Sciatic nerve (tissue), 2 donors: ENCODE results near the gene NUP62CL. TPM values are rescaled to one million over a fixed set of nuclear protein-coding genes. Genes with fewer than 3 reads are reported as not detected.
"Not testable (repeated sequence)": the region's sequence is repeated elsewhere in the genome, so short reads cannot be mapped to it uniquely, and the experiment has no call there.

Experiments
- ATAC-seq: fragments of 200-7000 bp; cut with Tn5 transposase; one replicate; pipeline ENCODE4 v1.9.1; 2020; ENCODE audit warnings: mild to moderate bottlenecking, moderate library complexity
- DNase-seq: peaks from one replicate; pipeline ENCODE4 v3.0.0-alpha.2; 2020; ENCODE audit warnings: low spot score
- intact Hi-C: fragments of 100-400 bp; cut with DNase I; formaldehyde crosslinking; loops from one replicate; pipeline ENCODE4 v1.14.2; 2022
- total RNA-seq: library from RNA; stranded (reverse); fragmentation: NEBNext Ultra II Directional; extraction: Animal tissue kit (Norgen Biotek cat#: 25700); gene quantifications from one replicate; pipeline ENCODE4 v1.2.1, GENCODE V29; 2021
- donor health status: DM: no; HTN: no; CAD: no.
- donor health status: DM: no; HTN: no; CAD: no.

The NUP62CL gene, protein sequence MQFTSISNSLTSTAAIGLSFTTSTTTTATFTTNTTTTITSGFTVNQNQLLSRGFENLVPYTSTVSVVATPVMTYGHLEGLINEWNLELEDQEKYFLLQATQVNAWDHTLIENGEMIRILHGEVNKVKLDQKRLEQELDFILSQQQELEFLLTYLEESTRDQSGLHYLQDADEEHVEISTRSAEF
- total RNA-seq: 0.62 TPM

DNA sequence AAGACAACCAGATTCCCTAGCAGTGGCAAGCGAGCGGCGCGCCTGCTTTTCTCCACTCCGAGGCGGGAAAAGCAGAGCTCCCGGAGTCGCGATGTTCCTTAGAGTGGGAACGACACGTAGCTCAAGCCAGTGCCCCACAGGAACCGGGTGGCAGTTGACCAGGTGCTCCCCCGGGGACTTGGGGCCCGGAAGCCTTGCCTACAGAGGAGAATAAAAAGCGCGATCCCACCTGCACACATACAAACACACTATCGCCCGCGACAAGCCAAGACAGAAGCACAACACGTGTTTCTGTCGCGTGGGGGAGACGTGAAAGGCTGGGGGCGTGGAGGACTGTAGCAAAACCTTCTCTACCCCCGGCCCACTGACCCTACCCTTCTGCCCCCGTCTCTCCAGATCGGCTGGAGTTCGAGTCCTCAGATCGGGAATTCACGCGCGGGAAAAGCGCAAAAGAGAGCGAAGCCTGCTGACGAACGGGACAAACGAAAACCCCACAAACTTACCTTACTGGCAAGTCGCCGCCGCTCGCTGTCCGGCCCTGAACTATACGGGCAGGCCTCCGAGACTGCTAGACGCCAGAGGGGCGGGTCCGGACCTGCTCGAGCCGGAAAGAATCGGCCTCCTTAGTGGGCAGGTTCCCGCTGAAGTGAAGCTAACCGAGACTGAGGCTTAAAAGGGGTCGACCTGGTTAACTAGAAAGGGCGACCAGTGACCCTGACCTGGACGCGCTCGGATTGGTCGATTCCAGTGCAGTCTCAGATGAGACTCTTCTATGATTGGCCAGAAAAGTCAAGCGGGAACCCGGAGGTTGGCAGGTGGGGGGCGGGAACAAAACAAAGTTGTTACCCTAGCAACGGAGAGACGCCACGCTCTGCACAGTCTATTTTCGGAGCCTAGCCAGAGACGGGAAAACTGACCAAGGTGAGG, at the start of gene NUP62CL, which contains the start of gene DNAAF6:
Gene NUP62CL, minus strand, starts transcription at position 664 of the 927 bp plus-strand sequence. CDS start 31,287 bp downstream, outside the sequence.
Gene DNAAF6, plus strand, starts transcription at position 842 of the 927 bp plus-strand sequence. CDS start 6,265 bp downstream, outside the sequence.
- ATAC-seq (peak; percentile 49), DNase-seq (no peak)
- intact Hi-C loops: no loop called here

DNA sequence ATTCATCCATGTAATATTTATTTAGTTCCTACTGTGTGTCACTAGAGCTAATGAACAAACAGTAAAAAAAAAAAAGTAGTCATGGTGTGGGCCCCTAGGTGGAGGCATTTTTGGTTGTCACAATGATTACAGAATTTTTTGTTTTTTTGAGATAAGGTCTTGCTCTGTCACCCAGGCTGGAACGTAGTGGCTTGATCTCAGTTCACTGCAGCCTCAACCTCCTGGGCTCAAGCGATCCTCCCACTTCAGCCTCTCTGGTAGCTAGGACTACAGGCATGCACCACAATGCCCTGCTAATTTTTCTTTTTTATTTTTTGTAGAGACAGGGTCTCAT, 22.2 kb upstream of the NUP62CL start:
- DNase-seq (no peak), ATAC-seq (no peak)
- intact Hi-C loops: no loop called here

DNA sequence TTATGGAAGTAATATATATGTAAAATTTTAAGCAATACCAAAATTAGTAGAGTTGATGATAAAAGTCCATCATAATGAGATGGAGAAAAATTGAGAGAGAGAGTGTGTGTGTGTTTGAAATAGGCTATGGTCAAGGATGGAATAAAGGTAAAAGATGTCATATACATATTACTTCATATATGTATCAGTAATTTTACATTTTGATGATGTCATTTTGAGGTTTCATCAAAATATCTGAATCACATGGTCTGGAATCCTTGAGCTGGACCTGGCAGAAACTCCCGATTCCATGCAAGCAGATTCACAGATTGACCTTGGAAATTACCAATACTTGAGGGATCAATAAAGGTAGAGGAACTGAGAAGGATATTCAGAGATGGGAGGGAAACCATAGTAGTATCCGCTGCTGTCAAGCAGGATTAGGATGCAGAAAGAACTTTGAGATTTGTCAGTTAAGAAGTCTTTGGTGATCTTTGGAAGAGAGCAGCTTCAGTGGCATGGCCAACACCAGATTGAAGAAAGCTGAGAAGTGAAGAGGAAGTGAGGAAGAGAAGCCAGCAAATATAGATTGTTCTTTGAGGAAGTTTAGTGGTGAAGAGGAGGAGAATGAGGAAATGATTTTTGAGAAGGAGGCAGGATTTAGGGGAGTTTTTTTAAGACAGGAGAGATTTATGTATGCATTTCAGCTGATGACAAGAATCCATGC, 21.7 kb upstream of the NUP62CL start:
- ATAC-seq: no peak
- intact Hi-C loops: no loop called here

DNA sequence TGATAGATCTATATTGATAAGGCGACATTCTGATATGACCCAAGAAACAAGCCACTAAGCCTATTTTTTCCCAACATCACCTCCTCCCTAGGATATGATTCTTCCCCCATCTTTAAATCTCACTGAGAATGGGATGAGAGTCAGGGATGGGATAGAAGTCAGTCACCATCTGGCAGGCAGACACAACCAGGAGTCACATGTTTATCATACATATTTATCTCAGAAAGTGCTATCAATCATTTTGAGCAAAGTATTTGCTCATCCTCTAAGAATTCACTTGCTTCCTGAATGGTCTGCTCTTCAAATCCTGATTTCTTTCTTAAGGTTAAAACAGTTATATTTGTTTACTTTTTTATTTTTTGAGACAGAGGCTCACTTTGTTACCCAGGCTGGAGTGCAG, 20.5 kb upstream of the NUP62CL start:
- intact Hi-C loops: no loop called here
- no peak for ATAC-seq

More for the DNA sequence above, 21.7 kb upstream of the NUP62CL start:
- no peak for DNase-seq

DNA sequence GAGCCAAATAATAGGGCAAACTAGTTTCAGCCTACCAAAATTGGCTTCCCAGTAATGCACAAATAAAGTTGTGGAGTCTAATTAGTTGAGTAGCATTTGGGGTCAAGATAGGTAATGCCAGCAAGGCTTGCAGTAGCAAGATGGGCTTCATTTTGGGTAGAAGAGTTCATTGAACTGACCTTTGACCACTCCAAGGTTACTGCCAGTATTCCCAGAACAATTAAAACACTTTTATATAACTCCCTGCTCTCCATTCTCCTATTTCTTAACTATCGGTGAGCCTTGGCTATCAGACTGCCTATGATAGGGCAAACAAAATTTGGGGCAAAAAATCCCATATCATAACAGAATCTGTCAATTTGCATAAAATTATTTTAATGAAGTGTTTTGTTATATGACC, 7.2 kb upstream of the NUP62CL start:
- intact Hi-C loops: no loop called here
- ATAC-seq (no peak), DNase-seq (no peak)

More for the DNA sequence above, 20.5 kb upstream of the NUP62CL start:
- DNase-seq: no peak

DNA sequence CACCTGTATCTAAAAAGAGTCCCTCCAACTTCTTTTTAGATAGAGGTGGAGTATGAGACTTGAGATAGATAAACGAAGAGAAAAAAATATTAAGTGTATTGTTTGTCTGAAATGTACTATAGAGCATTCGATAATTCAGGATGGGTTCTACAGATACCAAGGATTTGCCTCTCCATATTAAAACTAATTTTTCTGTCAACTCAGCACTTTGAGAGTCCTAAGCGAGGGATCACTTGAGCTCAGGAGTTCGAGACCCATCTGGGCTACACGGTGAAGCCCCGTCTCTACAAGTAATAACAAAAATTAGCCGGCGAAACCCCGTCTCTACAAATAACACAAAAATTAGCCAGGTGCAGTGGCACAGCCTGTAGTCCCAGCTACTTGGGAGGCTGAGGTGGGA, 1.7 kb upstream of the NUP62CL start:
- intact Hi-C loops: no loop called here
- no peak for DNase-seq

DNA sequence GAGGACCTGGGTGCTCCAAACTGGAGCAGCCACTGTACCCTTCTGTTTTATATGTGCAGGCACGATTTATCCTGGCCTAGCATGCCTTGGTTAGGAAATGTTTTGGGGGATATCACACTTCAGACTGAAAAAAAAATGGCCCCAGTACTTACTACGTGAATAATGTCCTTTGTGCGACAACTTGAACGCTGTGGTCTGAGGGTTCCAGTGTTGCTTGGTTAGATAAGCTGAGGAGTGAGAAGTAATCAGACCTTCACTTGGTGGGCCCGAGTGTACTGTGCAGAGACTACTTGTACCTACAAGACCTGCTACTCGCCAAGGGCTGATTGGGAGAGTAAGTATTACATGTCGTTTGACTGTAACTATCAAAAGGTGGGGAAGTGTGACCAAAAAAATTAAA, 856 bp upstream of the NUP62CL start:
- intact Hi-C loops: no loop called here
- no peak for DNase-seq
- ATAC-seq: no peak

More for the DNA sequence above, 1.7 kb upstream of the NUP62CL start:
- no peak for ATAC-seq

DNA sequence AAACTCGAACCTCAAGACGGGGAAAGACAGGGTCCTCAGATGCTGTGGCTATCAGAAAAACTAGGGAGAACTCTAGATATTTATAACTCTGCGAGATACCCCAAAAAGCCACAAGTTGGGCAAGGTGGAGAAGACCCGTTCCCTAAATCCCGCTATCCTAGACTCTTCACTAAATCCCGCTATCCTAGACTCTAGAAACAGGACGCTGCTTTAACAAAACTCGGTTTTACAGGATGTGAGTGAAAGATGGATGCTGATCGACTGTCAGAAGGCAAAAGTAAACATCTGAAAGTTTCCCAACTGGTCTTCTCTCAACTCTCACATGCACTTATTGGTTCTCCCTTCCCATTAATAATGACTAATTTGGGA, 448 bp upstream of the NUP62CL start:
- no peak for ATAC-seq
- intact Hi-C loops: no loop called here
- DNase-seq: no peak

DNA sequence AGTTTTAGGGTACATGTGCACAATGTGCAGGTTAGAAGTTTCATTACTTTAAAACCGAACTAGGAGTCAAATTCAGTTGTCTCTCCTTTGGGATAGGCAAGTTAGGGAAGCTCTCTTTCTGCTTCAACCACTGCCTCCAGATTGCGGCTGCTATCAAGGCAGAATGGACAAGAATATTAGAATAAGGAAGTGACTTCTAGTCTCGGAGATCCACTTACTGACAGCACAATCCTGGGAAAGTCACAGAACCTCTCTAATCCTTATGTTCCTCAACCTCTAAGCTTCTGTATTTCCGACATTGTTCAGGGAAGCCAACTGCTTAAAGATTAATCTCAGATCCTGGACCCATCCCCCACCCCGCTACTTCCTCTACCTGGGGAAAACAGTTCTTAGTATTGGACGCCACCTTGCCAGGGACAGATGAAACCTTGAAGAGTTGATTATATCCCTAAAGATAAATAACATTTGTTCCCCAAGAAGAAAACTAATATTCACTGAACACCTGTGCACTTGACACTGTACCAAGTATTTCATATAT, 2.1 kb downstream of the NUP62CL start:
- ATAC-seq: no peak
- DNase-seq: no peak
- intact Hi-C loops: no loop called here

DNA sequence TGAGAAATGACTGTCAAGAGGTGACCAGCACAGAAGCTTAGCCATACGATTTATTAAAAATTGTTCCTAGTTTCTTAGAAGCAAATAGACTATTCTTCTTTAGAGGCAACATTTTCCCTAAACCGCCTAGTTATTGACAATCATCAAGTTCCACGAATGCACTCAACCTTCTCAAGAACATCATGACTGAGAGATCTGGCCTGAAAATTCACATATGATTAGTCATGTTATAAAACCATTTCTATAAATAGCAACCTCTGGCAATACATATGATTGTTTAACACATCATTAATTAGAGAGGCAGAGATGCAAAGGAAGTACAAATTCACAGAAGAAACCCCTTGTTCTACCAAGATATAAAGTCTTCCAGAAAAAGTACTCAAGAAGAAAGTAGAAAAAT, 6.7 kb downstream of the NUP62CL start:
- intact Hi-C loops: no loop called here
- DNase-seq (no peak), ATAC-seq (no peak)

DNA sequence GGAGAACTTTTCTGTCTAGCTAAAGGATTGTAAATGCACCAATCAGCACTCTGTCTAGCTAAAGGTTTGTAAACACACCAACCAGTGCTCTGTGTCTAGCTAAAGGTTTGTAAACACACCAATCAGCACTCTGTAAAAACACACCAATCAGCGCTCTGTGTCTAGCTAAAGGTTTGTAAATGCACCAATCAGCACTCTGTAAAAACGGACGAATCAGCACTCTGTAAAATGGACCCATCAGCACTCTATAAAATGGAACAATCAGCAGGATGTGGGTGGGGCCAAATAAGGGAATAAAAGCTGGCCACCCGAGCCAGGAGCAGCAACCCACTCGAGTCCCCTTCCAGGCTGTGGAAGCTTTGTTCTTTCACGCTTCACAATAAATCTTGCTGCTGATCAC, 8.2 kb downstream of the NUP62CL start:
- ATAC-seq, DNase-seq, intact Hi-C loops: not testable (repeated sequence)

DNA sequence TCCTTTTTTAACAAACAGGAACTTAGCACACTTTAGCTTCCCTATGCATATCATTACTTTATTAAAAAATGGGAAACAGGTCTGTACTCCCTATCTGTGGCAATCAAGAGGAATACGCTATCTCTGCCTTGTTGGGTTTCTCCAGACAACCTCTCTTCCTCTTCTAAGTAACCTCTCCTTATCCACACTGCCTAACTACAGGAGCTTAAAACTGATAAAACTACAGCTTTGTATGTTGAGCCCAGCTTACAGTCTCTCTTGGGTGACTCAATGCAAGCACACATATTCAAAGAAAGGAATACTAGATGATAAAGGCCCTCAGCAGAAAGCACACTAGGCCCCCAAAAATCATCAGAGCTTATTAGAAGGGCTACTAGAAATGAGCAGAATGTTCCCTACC, 8.9 kb downstream of the NUP62CL start:
- intact Hi-C loops: no loop called here

DNA sequence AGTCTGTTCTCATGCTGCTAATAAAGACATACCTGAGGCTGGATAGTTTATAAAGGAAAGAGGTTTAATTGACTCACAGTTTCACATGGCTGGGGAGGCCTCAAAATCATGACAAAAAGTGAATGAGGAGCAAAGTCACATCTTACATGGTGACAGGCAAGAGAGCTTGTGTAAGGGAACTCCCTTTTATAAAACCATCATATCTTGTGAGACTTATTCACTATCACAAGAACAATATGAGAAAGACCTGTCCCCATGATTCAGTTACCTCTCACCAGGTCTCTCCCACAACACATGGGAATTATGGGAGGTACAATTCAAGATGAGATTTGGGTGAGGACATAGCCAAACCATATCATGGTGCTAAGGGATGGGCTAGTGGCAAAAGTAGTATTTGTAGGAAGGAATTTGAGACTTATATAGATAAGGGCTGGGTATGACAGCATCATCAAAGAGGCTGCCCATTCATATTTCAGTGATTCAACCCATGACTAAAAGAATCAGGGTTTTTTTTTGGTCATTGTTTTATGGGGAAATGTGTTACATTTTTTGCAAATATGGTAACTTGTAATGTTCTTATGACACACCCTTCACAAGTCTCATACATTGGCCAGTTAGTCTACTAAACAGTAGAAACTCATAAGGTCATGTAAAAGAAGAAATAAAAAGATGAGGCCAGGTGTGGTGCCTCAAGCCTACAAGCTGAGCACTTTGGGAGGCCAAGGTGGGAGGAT, 34.7 kb downstream of the NUP62CL start:
- DNase-seq (no peak), ATAC-seq (no peak)
- intact Hi-C loops: no loop called here

More for the DNA sequence above, 8.9 kb downstream of the NUP62CL start:
- DNase-seq (no peak), ATAC-seq (no peak)

DNA sequence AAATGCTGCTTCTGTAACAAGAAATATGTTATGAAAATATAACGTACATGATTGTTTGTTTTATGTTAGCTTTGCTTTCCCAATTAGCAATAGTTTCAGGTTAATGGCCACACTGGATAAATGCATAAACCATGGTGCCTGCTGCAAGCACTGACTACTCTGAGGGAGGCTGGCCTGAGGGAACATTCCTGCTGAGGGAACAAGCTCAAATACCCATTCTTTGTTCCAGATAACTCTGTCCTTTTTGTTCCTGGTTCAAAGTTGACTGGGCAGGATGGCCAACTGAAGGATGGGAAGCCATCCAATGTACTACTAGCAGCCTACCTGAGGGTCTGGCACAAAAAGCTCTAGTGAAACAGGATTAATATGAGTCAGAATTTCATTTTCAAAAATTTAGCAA, 37.5 kb downstream of the NUP62CL start:
- DNase-seq: no peak
- intact Hi-C loops: no loop called here
- no peak for ATAC-seq

DNA sequence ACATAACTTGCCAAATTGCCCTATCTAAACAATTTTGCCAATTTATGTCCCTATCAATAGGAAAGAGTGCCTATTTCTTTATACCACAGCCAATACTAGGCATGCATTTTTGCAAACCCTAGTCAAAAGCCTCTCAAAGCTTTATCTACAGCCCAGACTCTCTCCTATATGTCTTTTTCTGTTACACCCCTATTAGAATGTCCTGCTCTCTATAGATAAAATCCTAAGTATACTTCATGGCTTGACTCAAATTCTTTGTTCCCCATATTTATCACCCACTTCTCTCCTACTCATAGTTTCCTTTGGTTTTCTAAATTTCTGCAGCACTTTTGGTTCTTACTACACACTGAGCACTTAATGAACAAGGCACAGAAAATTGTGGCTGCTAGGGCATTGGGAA, 38.0 kb downstream of the NUP62CL start:
- intact Hi-C loops: no loop called here
- no peak for DNase-seq
- ATAC-seq: no peak

DNA sequence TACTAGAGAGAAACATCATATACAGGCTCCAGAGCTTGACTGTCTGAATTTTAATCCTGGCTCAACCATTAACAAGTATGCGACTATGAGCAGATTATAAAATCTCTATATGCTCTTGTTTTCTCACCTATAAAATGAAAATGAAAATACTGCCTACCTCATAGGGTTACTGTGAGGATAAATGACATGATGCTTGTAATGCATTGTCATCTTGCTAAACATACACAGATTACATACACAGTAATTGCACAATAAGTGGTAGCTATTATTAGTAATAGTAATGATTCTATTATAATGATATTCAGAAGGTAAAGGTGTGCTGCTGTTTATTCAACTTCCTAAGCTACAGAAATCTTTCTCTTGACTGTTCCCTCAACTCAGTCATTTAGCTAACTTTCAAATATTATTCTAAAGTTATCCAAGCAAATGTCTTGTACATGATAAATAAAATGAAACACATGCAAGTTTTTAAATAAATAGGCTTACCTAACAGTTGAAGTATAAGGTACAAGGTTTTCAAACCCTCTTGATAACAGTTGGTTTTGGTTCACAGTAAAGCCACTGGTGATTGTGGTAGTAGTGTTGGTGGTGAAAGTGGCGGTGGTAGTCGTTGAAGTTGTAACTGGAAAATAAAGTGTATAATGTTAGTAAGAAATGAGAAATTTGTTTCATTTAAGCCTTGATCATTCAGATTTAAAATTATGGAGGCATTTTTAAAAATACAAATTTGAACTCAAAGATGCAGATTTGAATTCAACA, 38.9 kb downstream of the NUP62CL start:
- DNase-seq (no peak), ATAC-seq (no peak)
- intact Hi-C loops: no loop called here

DNA sequence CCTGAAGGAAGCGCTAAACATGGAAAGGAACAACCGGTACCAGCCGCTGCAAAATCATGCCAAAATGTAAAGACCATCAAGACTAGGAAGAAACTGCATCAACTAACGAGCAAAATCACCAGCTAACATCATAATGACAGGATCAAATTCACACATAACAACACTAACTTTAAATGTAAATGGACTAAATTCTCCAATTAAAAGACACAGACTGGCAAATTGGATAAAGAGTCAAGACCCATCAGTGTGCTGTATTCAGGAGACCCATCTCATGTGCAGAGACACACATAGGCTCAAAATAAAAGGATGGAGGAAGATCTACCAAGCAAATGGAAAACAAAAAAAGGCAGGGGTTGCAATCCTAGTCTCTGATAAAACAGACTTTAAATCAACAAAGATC, 48.6 kb downstream of the NUP62CL start:
- DNase-seq, ATAC-seq, intact Hi-C loops: not testable (repeated sequence)
